Calu3 (cell line): Measurements from ENCODE around the gene C16orf46. TPM values are rescaled to one million over a fixed set of nuclear protein-coding genes. Genes with fewer than 3 reads are reported as not detected.
A peak's percentile ranks its signal among the peaks of the same experiment; 100 is the strongest.

Experiments
- BruUV-seq: library from RNA; stranded (reverse); fragments of 400-500 nt; replicated peaks from 2 replicates; lab custom pipeline; 2021; lab: Mats Ljungman, UMichigan
- CTCF ChIA-PET: fragments of 300-600 bp; sonication (Branson Sonifier 250); formaldehyde crosslinking; loops from one replicate; lab custom pipeline; 2022; ENCODE audit warnings: antibody characterized with exemption; lab: Charles Lee
- DNase-seq: peaks from one replicate; pipeline ENCODE4 v3.0.0; 2022
- H3K27ac Mint-ChIP-seq: one replicate; pipeline ENCODE4 v1.8.0; 2022; ENCODE audit warnings: mixed read lengths; ENCODE audit not compliant: unreplicated experiment
- H3K27me3 Mint-ChIP-seq: one replicate; pipeline ENCODE4 v1.8.0; 2022; ENCODE audit warnings: mixed read lengths; ENCODE audit not compliant: unreplicated experiment
- H3K36me3 Mint-ChIP-seq: one replicate; pipeline ENCODE4 v1.8.0; 2022; ENCODE audit warnings: mild to moderate bottlenecking, moderate library complexity, mixed read lengths; ENCODE audit not compliant: insufficient read depth, unreplicated experiment
- H3K4me1 Mint-ChIP-seq: one replicate; pipeline ENCODE4 v1.8.0; 2022; ENCODE audit warnings: mild to moderate bottlenecking, low read depth, mixed read lengths; ENCODE audit not compliant: unreplicated experiment
- H3K4me3 Mint-ChIP-seq: one replicate; pipeline ENCODE4 v1.8.0; 2022; ENCODE audit warnings: mild to moderate bottlenecking, low read depth, moderate library complexity, mixed read lengths; ENCODE audit not compliant: unreplicated experiment
- H3K9me3 Mint-ChIP-seq: one replicate; pipeline ENCODE4 v1.8.0; 2022; ENCODE audit warnings: low read depth, mixed read lengths; ENCODE audit not compliant: unreplicated experiment
- CTCF ChIP-seq: fragments of 200-600 bp; IDR thresholded peaks from one replicate; pipeline ENCODE4 v1.8.0; 2022; ENCODE audit warnings: antibody characterized with exemption; ENCODE audit not compliant: unreplicated experiment
- intact Hi-C: fragments of 100-400 bp; cut with micrococcal nuclease; formaldehyde crosslinking; loops from one replicate; pipeline ENCODE4 v1.10.0; 2022; ENCODE audit not compliant: unreplicated experiment
- total RNA-seq: library from RNA; stranded (reverse); gene quantifications from 2 replicates; pipeline ENCODE4 v1.2.3, GENCODE V29; 2022

Gene C16orf46
- total RNA-seq, 1 experiment from 2014 or later, result 2.2 TPM

DNA sequence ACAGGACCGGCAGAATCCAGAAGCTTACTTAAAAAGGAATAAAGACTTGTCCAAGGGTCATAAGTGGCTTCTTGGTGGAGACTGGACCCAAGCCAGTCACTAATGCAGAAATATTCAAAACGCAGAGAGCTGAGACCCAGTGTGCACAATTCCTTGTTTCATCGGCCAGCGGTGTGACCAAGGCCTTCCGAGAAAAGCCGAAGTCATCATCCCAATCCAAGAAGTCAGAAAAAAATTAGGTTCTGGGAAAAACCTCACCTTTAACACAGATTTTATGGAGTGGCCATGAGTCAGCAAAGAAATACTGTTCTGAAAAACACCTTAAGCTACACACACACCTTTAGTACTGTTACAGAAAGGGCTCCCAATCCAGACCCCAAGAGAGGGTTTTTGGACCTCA lies 20.2 kb upstream of the C16orf46 start:
- intact Hi-C loops, result loop anchor here (5.0 kb wide), 2 partner anchors 45 to 95 kb away; no protein-coding TSS in a partner anchor
- Mint-ChIP-seq H3K36me3 (peaks cover 42% of the 10 kb centered on the region), H3K9me3 (peaks cover 3% of the 10 kb centered on the region), H3K27me3 (no peaks in the 10 kb centered on the region), H3K27ac (no peak overlapping the region), H3K4me1 (peaks cover 35% of the 10 kb centered on the region), H3K4me3 (no peak overlapping the region)
- no TSS peak for BruUV-seq
- no peak for TF ChIP-seq CTCF
- DNase-seq, result no peak
- CTCF ChIA-PET, result no interaction called here

GRCh38 chr16:81096715-81097208 lies 19.7 kb upstream of the C16orf46 start:
- no TSS peak for BruUV-seq

GRCh38 chr16:81095953-81096714 lies 19.1 kb upstream of the C16orf46 start, which contains the start of gene GCSH:
TSS of gene GCSH (minus strand) at chr16:81096395. CDS start at chr16:81096278, 117 bp downstream.
- Mint-ChIP-seq H3K36me3 (peaks cover 47% of the 10 kb centered on the region), H3K27ac (peak within 1 kb of the TSS; percentile 74), H3K9me3 (peaks cover 3% of the 10 kb centered on the region), H3K4me3 (peak within 1 kb of the TSS; percentile 70), H3K4me1 (peaks cover 35% of the 10 kb centered on the region), H3K27me3 (no peaks in the 10 kb centered on the region)
- no peak for TF ChIP-seq CTCF
- CTCF ChIA-PET, result no interaction called here
- DNase-seq, result peak; percentile 100
- intact Hi-C loops, result loop anchor here (5.0 kb wide), 2 partner anchors 46 to 96 kb away; no protein-coding TSS in a partner anchor
- BruUV-seq, result no TSS peak

More at GRCh38 chr16:81096715-81097208, 19.7 kb upstream of the C16orf46 start:
- CTCF ChIA-PET, result no interaction called here
- intact Hi-C loops, result loop anchor here (5.0 kb wide), 2 partner anchors 46 to 96 kb away; no protein-coding TSS in a partner anchor
- H3K27me3 Mint-ChIP-seq, result no peaks in the 10 kb centered on the region
- peak; percentile 46 for DNase-seq
- no peak for TF ChIP-seq CTCF
- peak overlapping the region; percentile 70 for H3K4me3 Mint-ChIP-seq
- peaks cover 47% of the 10 kb centered on the region for H3K36me3 Mint-ChIP-seq
- H3K27ac Mint-ChIP-seq, result peak overlapping the region; percentile 74
- H3K4me1 Mint-ChIP-seq, result peaks cover 35% of the 10 kb centered on the region
- H3K9me3 Mint-ChIP-seq, result peaks cover 3% of the 10 kb centered on the region

GRCh38 chr16:81095653-81095952 lies 18.6 kb upstream of the C16orf46 start:
- Mint-ChIP-seq H3K27me3 (no peaks in the 10 kb centered on the region), H3K9me3 (peaks cover 3% of the 10 kb centered on the region), H3K27ac (no peak overlapping the region), H3K36me3 (peaks cover 50% of the 10 kb centered on the region), H3K4me1 (peaks cover 35% of the 10 kb centered on the region), H3K4me3 (peak overlapping the region; percentile 70)
- no TSS peak for BruUV-seq
- no peak for TF ChIP-seq CTCF
- DNase-seq, result no peak
- CTCF ChIA-PET, result no interaction called here
- intact Hi-C loops, result loop anchor here (5.0 kb wide), 2 partner anchors 47 to 97 kb away; no protein-coding TSS in a partner anchor
